ENCODE results near the gene CHERP.

CHERP gene

DNA sequence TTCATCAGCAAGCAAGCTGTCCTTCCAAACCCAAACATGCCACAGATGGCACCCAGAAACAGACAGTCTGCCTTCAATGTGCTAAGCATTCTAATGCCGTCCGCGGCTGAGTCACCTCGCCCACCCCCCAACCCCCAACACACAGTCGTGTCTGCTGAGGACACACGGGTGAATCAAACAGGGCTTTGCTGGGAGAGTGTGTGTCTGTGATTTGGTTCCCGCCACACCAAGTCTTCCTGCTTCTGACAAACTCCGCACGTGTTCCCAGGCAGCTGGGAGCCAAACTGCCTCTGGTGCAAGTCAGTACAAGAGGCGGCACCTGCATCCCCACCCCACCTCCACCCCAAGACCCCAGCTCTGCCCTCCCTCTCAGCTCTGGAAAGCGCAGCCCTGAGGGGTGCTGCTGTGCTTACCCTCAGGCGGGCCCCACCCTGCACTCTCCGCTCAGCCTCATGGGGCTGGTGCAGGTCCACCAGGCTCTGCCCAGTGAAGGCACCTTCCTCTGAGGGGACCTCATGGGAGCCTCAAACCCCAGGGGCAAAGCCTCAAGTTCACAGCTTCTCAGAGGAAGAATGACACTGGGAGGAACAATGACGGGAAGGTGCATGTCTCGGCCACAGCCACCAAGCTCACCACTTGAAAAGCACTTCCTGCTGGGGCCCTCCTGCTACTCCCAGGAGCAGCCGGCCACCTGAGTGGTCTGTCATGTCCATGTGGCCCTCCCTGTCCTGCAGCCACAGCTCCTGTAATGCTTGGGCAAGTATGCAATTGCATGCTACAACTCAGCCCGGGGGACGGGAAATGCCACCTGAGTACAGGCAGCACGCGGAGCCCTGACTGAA, 45.0 kb upstream of the CHERP start:
- H3K9ac ChIP-seq (ENCODE audit: insufficient read length), result no peak overlapping the region
- DNase-seq (ENCODE audit: low read depth, low spot score), result no peak

DNA sequence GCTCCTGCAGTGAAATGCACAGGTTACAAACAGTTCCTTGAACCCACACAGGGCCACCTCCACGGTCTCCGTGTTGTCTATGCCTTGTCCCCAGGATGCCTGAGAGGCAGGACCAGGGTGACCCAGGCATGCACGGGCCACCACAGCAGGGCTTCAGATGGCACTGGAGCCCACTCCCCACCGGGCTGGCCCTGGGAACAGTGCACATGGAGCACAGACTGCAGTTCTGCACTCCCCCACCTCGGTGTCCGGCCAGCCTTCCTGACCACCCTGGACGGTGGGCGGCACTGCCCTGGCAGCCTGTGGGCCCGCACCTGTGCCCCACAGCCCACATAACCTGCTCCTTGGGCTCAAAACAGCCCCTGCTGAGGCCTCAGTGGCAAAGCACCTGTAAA, 44.2 kb upstream of the CHERP start:
- no peak for TF ChIP-seq POLR2AphosphoS5 (IDR thresholded peaks at IDR 0.05; ENCODE audit: borderline replicate concordance, low read depth, low read length)
- no peak for TF ChIP-seq FOXP2 (optimal IDR thresholded peaks at IDR 0.05; ENCODE audit: control extremely low read depth, extremely low read length, insufficient read depth)
- TF ChIP-seq EZH2 (IDR thresholded peaks at IDR 0.05), result no peak
- H3K27ac ChIP-seq, result no peak overlapping the region
- no peaks in the 10 kb centered on the region for H3K9me3 ChIP-seq (ENCODE audit: low read depth, low read length)
- no peak overlapping the region for H3K4me3 ChIP-seq
- H3K9ac ChIP-seq (ENCODE audit: insufficient read length), result no peak overlapping the region
- DNase-seq (ENCODE audit: low read depth, low spot score), result no peak
- no peaks in the 10 kb centered on the region for H3K36me3 ChIP-seq (ENCODE audit: insufficient read depth, low read length)

More for the DNA sequence above, 45.0 kb upstream of the CHERP start:
- no peak overlapping the region for H3K27ac ChIP-seq
- no peak for TF ChIP-seq EZH2 (IDR thresholded peaks at IDR 0.05)
- no peak for TF ChIP-seq POLR2AphosphoS5 (IDR thresholded peaks at IDR 0.05; ENCODE audit: borderline replicate concordance, low read depth, low read length)
- TF ChIP-seq FOXP2 (optimal IDR thresholded peaks at IDR 0.05; ENCODE audit: control extremely low read depth, extremely low read length, insufficient read depth), result no peak
- no peak overlapping the region for H3K4me3 ChIP-seq
- no peaks in the 10 kb centered on the region for H3K36me3 ChIP-seq (ENCODE audit: insufficient read depth, low read length)
- H3K9me3 ChIP-seq (ENCODE audit: low read depth, low read length), result no peaks in the 10 kb centered on the region

DNA sequence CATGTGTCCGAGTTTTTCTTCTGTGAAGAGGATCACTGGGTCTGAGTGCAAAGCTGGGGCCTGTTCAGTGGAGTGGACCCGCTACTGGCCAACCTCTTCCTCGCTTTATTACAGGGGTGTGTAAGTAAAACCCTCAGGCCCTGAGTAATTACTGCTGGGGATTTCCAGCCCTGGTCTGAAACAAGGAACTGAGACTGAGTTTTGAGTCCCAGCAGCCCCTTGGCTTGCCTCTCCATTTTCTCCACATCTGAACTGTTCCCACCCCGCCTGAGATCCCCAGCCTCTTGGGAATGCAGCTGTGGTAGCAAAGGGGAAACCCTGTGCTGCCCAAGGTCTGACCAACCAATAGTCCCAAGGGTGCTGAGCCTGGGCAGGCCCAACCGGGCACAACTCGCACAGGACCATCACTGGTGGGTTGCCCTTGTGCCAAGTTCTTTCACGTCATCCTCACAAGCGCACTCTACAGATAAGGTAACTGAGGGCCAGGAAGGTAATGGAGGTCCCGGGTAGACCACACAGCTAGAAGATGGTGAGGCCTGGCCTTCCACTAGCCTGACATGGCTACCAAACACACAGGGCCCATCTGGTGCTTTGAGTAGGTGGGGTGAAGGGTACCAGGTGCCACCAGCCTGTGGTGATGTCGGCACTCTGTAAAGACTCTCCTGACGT, 43.7 kb upstream of the CHERP start:
- Histone ChIP-seq H3K9ac (ENCODE audit: insufficient read length) (no peak overlapping the region), H3K9me3 (ENCODE audit: low read depth, low read length) (no peaks in the 10 kb centered on the region), H3K4me3 (no peak overlapping the region), H3K36me3 (ENCODE audit: insufficient read depth, low read length) (no peaks in the 10 kb centered on the region), H3K27ac (0 out of 2 replicates have a peak overlapping the region, but pooled peaks have one; percentile 29)
- no peak for TF ChIP-seq POLR2AphosphoS5 (IDR thresholded peaks at IDR 0.05; ENCODE audit: borderline replicate concordance, low read depth, low read length)
- no peak for TF ChIP-seq EZH2 (IDR thresholded peaks at IDR 0.05)
- no peak for DNase-seq (ENCODE audit: low read depth, low spot score)

DNA sequence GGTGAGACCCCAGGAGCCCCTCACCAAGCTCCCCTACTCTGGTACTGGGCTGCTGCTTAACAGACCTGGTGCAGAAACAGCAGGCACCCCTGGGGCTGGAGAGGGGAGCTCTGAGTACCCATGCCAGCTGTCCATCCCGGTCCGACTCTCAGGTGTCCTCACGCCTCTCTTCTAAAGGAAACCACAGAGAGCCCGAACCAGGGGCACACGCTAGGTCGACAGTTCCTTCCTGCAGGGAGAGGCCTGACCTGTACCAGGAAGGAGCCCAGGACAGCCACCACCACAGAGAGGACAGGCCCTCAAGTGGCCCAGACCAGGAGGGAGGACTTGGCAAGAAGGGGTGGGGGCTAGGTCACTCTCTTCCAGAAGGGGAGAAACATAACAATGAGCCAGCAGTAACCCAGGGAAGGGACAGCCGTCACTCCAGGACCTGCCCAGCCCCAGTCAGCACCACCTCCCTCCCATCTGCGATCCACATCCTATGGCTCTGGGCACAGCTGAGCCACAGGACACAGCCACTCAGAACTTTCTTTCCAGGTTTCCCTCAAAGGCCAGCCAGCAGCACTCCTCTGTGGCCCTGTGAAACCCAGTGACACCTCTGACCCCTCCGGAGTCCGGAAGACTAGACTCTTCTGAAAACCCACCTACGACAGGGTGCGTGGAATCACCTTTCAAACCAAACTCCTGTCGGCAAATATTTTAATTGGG, 43.0 kb upstream of the CHERP start:
- H3K36me3 ChIP-seq (ENCODE audit: insufficient read depth, low read length), result no peaks in the 10 kb centered on the region
- peak overlapping the region; percentile 73; the same call in 1 of the 2 replicates for H3K4me3 ChIP-seq
- H3K9ac ChIP-seq (ENCODE audit: insufficient read length), result no peak overlapping the region
- H3K9me3 ChIP-seq (ENCODE audit: low read depth, low read length), result no peaks in the 10 kb centered on the region
- TF ChIP-seq POLR2AphosphoS5 (IDR thresholded peaks at IDR 0.05; ENCODE audit: borderline replicate concordance, low read depth, low read length) (no peak), EZH2 (IDR thresholded peaks at IDR 0.05) (no peak), FOXP2 (optimal IDR thresholded peaks at IDR 0.05; ENCODE audit: control extremely low read depth, extremely low read length, insufficient read depth) (no peak)
- no peak for DNase-seq (ENCODE audit: low read depth, low spot score)
- peak overlapping the region; percentile 73 for H3K27ac ChIP-seq

DNA sequence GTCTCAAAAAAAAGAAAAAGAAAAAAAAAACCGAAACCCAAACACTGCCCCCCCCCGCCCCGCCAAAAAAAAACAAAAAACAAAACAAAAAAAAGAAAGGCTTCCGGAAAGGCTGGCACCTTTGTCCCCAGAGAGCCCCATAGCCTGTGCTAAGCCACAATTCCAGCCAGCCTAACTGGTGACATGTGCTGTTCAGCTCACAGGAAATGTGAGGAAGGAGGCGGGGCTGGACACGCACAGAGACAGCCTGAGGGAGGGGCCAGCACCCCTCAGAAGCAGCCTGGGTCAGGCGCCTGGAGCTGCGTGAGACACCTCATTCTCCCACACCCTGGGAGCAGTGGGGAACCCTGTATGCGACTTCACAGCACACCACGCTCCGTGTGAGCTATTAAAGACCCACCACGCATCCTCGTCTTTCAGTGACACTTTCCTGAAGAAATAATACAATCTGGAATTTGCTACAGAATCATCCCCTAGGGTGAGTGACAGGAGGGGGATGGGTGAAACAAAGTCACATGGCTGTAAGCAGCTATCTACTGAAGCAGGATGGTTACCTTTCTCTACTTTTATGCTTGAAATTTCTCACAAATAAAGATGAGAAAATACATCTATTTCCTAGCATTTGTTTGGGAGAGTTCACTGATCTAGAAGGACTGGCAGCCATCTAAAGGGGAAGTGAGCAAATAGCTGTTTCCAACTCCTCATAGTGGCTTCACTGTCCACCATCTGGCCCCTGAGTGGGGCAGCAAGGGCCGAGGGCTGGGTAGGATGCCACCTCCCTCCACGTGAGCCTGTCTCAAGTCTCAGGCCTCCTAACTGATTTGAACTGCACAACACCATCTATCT, 42.2 kb upstream of the CHERP start:
- H3K9me3 ChIP-seq (ENCODE audit: low read depth, low read length), result no peaks in the 10 kb centered on the region
- no peaks in the 10 kb centered on the region for H3K36me3 ChIP-seq (ENCODE audit: insufficient read depth, low read length)
- H3K4me3 ChIP-seq, result peak overlapping the region; percentile 73
- H3K27ac ChIP-seq, result peak overlapping the region; percentile 73
- no peak for DNase-seq (ENCODE audit: low read depth, low spot score)
- peak overlapping the region; percentile 19 for H3K9ac ChIP-seq (ENCODE audit: insufficient read length)
- TF ChIP-seq EZH2 (IDR thresholded peaks at IDR 0.05) (no peak), FOXP2 (optimal IDR thresholded peaks at IDR 0.05; ENCODE audit: control extremely low read depth, extremely low read length, insufficient read depth) (no peak), POLR2AphosphoS5 (IDR thresholded peaks at IDR 0.05; ENCODE audit: borderline replicate concordance, low read depth, low read length) (no peak; the same call in 1 of the 2 replicates)

DNA sequence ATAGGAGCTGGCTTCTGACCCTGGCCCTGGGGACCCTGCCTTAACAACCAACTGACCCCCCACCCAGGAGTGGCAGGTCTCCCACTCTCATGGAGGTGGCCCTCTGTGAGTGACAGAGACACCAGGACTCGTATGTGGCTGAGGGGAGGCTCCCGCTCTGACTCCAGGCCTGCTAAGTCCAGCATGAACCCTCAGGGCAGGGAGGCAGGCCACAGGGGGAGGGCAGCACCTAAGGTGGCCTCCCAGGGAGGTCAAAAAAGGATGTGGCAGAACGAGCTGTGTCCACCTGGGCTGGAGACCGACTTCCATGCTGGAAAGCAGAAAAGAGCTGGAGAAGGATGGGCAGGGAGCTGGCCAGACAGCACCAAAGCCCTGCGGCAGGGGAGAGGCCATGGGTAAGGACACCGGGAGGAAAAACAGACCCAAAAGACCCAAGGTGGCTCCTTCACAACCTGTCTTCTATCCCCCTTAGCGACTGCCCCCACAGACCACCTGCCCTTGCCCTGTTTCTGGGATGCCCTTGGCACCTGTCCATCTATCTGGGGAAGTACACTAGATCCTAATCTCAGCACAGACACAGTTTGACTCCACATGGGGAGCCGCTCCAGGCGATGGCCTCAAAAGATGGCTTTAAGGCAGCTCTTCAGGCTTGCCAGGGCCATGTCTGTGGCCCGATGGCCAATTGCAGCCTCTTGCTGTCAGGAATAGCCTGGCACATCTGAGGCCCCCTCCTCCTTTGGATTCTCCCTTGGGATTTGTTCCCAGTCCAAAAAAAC, 40.4 kb upstream of the CHERP start:
- Histone ChIP-seq H3K36me3 (ENCODE audit: insufficient read depth, low read length) (peaks cover 4% of the 10 kb centered on the region; the same call in 1 of the 2 replicates), H3K9ac (ENCODE audit: insufficient read length) (no peak overlapping the region), H3K27ac (no peak overlapping the region), H3K4me3 (no peak overlapping the region), H3K9me3 (ENCODE audit: low read depth, low read length) (no peaks in the 10 kb centered on the region)
- TF ChIP-seq FOXP2 (optimal IDR thresholded peaks at IDR 0.05; ENCODE audit: control extremely low read depth, extremely low read length, insufficient read depth) (no peak), POLR2AphosphoS5 (IDR thresholded peaks at IDR 0.05; ENCODE audit: borderline replicate concordance, low read depth, low read length) (no peak), EZH2 (IDR thresholded peaks at IDR 0.05) (no peak)
- DNase-seq (ENCODE audit: low read depth, low spot score), result no peak

DNA sequence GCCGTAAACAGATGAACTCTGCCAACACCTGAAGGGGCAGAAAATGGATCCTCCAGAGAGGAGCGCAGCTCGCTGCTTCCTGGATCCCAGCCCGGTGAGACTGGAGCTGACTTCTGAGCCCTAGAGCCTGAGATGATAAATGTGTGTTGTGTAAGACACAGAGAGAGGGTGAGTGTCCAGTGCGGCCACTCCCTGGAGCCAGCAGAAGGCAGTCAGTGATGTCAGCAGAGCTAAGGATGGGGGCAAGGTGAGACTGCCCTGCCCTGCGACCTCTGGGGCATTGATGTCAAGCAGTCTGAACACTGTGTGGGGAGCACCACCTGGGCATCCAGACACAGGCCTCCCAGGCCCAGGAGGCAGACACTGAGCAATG, 39.7 kb upstream of the CHERP start:
- no peak overlapping the region for H3K9ac ChIP-seq (ENCODE audit: insufficient read length)
- H3K36me3 ChIP-seq (ENCODE audit: insufficient read depth, low read length), result peaks cover 9% of the 10 kb centered on the region; the same call in 1 of the 2 replicates
- no peak overlapping the region for H3K27ac ChIP-seq
- no peak for TF ChIP-seq POLR2AphosphoS5 (IDR thresholded peaks at IDR 0.05; ENCODE audit: borderline replicate concordance, low read depth, low read length)
- TF ChIP-seq FOXP2 (optimal IDR thresholded peaks at IDR 0.05; ENCODE audit: control extremely low read depth, extremely low read length, insufficient read depth), result no peak
- no peak for TF ChIP-seq EZH2 (IDR thresholded peaks at IDR 0.05)
- DNase-seq (ENCODE audit: low read depth, low spot score), result no peak
- H3K4me3 ChIP-seq, result no peak overlapping the region
- H3K9me3 ChIP-seq (ENCODE audit: low read depth, low read length), result no peaks in the 10 kb centered on the region
